ENCODE results near the gene PPP1R37. TPM values are rescaled to one million over a fixed set of nuclear protein-coding genes. Genes with fewer than 3 reads are reported as not detected.

PPP1R37 gene
- polyA plus RNA-seq, 1 donor from 2014 or later: 53.7 TPM

DNA sequence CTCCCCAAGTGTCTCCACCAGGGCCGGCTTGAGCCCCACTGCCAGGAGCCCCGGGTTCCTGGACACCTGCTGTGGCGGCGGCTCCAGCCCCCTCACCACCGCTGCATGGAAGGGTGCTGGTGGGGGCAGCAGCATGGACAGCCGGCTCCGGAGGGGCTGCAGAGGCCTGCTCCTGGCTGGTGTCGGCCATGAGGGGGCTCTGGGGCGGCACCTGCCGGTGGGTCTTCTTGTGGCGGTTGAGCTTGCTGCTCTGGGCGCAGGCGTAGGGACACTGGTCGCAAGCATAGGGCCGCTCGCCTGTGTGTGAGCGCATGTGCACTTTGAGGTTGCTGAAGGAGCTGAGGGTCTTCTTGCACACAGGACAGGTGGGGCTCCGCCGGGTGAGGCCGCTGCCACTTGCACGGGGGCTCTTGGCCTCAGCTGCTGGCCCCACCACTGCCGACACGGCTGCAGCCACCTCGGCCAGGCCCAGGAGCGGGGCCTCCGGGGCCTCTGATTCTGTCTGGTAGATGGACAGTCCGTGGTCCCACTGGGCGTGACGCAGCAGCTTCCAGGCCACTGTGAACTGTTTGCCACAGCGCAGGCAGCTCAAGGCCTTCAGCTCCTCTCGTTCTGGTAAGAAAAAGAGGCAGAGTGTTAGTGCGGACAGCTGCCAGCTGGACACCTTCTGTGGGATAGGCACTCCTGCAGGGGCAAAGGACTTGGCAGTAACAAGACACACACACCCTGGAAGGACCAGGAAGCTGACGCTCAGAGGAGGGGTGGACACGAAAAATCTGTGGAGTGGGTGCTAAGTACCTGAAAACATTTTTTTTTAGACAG is 20.8 kb upstream of the PPP1R37 start:
- TF ChIP-seq MXI1 (conservative IDR thresholded peaks at IDR 0.05; ENCODE audit: poor library complexity, severe bottlenecking): no peak
- no peak for TF ChIP-seq SMC3 (conservative IDR thresholded peaks at IDR 0.05; ENCODE audit: poor library complexity)
- no peak for TF ChIP-seq EZH2 (IDR thresholded peaks at IDR 0.05; ENCODE audit: borderline replicate concordance, insufficient read depth, low read length, poor library complexity, severe bottlenecking)
- TF ChIP-seq EP300 (conservative IDR thresholded peaks at IDR 0.05; ENCODE audit: poor library complexity, severe bottlenecking): no peak
- TF ChIP-seq, protein P1, sequence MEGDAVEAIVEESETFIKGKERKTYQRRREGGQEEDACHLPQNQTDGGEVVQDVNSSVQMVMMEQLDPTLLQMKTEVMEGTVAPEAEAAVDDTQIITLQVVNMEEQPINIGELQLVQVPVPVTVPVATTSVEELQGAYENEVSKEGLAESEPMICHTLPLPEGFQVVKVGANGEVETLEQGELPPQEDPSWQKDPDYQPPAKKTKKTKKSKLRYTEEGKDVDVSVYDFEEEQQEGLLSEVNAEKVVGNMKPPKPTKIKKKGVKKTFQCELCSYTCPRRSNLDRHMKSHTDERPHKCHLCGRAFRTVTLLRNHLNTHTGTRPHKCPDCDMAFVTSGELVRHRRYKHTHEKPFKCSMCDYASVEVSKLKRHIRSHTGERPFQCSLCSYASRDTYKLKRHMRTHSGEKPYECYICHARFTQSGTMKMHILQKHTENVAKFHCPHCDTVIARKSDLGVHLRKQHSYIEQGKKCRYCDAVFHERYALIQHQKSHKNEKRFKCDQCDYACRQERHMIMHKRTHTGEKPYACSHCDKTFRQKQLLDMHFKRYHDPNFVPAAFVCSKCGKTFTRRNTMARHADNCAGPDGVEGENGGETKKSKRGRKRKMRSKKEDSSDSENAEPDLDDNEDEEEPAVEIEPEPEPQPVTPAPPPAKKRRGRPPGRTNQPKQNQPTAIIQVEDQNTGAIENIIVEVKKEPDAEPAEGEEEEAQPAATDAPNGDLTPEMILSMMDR (IDR thresholded peaks at IDR 0.05; ENCODE audit: poor library complexity, severe bottlenecking): no peak
- no peak for TF ChIP-seq TAF1 (IDR thresholded peaks at IDR 0.05; ENCODE audit: low read depth)
- TF ChIP-seq REST (IDR thresholded peaks at IDR 0.05; ENCODE audit: borderline replicate concordance): no peak
- no peaks in the 10 kb centered on the region for H3K9me3 ChIP-seq (ENCODE audit: low read length)
- H3K27ac ChIP-seq (ENCODE audit: low read length): no peak overlapping the region
- H3K4me3 ChIP-seq (ENCODE audit: low read length): no peak overlapping the region
- H3K79me2 ChIP-seq (replicated peaks; ENCODE audit: insufficient read depth, low read length): no peaks in the 10 kb centered on the region
- H3K9me2 ChIP-seq (ENCODE audit: insufficient read depth, low read length): no peaks in the 10 kb centered on the region
- H3K27me3 ChIP-seq (ENCODE audit: insufficient read depth, low read depth, low read length): peaks cover 26% of the 10 kb centered on the region
- no peak overlapping the region for H3K4me2 ChIP-seq (ENCODE audit: low read length)
- no peak overlapping the region for H2AFZ ChIP-seq (ENCODE audit: low read depth, low read length)
- H3K36me3 ChIP-seq (ENCODE audit: insufficient read depth, low read length): no peaks in the 10 kb centered on the region
- H3F3A ChIP-seq (ENCODE audit: insufficient read depth, low read length, poor library complexity, severe bottlenecking): no peaks in the 10 kb centered on the region
- no peaks in the 10 kb centered on the region for H4K20me1 ChIP-seq (ENCODE audit: insufficient read depth)
- no peak overlapping the region for H3K9ac ChIP-seq (ENCODE audit: low read length)

GRCh38 chr19:45074744-45075300 is 18.2 kb upstream of the PPP1R37 start:
- no peaks in the 10 kb centered on the region for H3K9me2 ChIP-seq (ENCODE audit: insufficient read depth, low read length)
- H3K9me3 ChIP-seq (ENCODE audit: low read length): no peaks in the 10 kb centered on the region
- no peaks in the 10 kb centered on the region for H4K20me1 ChIP-seq (ENCODE audit: insufficient read depth)
- H3K4me2 ChIP-seq (ENCODE audit: low read length): no peak overlapping the region
- no peak for TF ChIP-seq EP300 (conservative IDR thresholded peaks at IDR 0.05; ENCODE audit: poor library complexity, severe bottlenecking)
- TF ChIP-seq POLR2AphosphoS5 (IDR thresholded peaks at IDR 0.05): no peak
- no peak for TF ChIP-seq RAD21 (conservative IDR thresholded peaks at IDR 0.05)
- TF ChIP-seq SMC3 (conservative IDR thresholded peaks at IDR 0.05; ENCODE audit: poor library complexity): no peak
- peaks cover 6% of the 10 kb centered on the region for H3K79me2 ChIP-seq (replicated peaks; ENCODE audit: insufficient read depth, low read length)
- H3K9ac ChIP-seq (ENCODE audit: low read length): no peak overlapping the region
- no peaks in the 10 kb centered on the region for H3K36me3 ChIP-seq (ENCODE audit: insufficient read depth, low read length)
- H3K27ac ChIP-seq (ENCODE audit: low read length): no peak overlapping the region
- H3F3A ChIP-seq (ENCODE audit: insufficient read depth, low read length, poor library complexity, severe bottlenecking): no peaks in the 10 kb centered on the region
- no peak overlapping the region for H2AFZ ChIP-seq (ENCODE audit: low read depth, low read length)
- no peak overlapping the region for H3K4me3 ChIP-seq (ENCODE audit: low read length)
- H3K27me3 ChIP-seq (ENCODE audit: insufficient read depth, low read depth, low read length): peaks cover 33% of the 10 kb centered on the region
